Activated CD4-positive, alpha-beta memory T cell treated with anti-CD3 and anti-CD28 coated beads, Interleukin-2, amount 10 ng/mL, durations not matched to agents 7 days and 5 days (primary cell): Measurements from ENCODE around the gene MAP3K1. TPM values are rescaled to one million over a fixed set of nuclear protein-coding genes. Genes with fewer than 3 reads are reported as not detected.

Experiments
- CTCF ChIA-PET: fragments of 350-600 bp; sonication (Branson Sonifier 250); formaldehyde crosslinking; loops from one replicate; lab custom pipeline; 2021; ENCODE audit warnings: antibody characterized with exemption, inconsistent platforms; lab: Charles Lee
- POLR2A ChIA-PET: fragments of 350-600 bp; sonication (Branson Sonifier 250); formaldehyde crosslinking; loops from one replicate; lab custom pipeline; 2021; ENCODE audit warnings: antibody characterized with exemption; lab: Charles Lee
- DNase-seq: peaks from one replicate; pipeline ENCODE4 v3.0.0-alpha.2; 2020
- H3K27ac Mint-ChIP-seq: one replicate; pipeline ENCODE4 v1.8.0; 2021; ENCODE audit warnings: mild to moderate bottlenecking, mixed read lengths
- H3K27me3 Mint-ChIP-seq: one replicate; pipeline ENCODE4 v1.8.0; 2021; ENCODE audit warnings: mixed read lengths
- H3K36me3 Mint-ChIP-seq: one replicate; pipeline ENCODE4 v1.8.0; 2021; ENCODE audit warnings: low read depth, mixed read lengths
- H3K4me1 Mint-ChIP-seq: one replicate; pipeline ENCODE4 v1.8.0; 2021; ENCODE audit warnings: mixed read lengths
- H3K4me3 Mint-ChIP-seq: one replicate; pipeline ENCODE4 v1.8.0; 2021; ENCODE audit warnings: mild to moderate bottlenecking, mixed read lengths
- H3K9me3 Mint-ChIP-seq: one replicate; pipeline ENCODE4 v1.8.0; 2021; ENCODE audit warnings: mixed read lengths
- total RNA-seq, 2 experiments: library from RNA; stranded (reverse); gene quantifications; one replicate each; pipeline ENCODE4 v1.2.3, GENCODE V29; 2021

The MAP3K1 gene
- total RNA-seq, 2 experiments from 2014 or later, result 47.5 to 49.5 TPM

GRCh38 chr5:56852228-56853000 lies 37.1 kb downstream of the MAP3K1 start:
- H3K4me3 Mint-ChIP-seq, result peak overlapping the region; percentile 1
- peaks cover 76% of the 10 kb centered on the region for H3K4me1 Mint-ChIP-seq
- no peaks in the 10 kb centered on the region for H3K9me3 Mint-ChIP-seq
- H3K27ac Mint-ChIP-seq, result peak overlapping the region; percentile 48
- no peak for DNase-seq
- peaks cover 18% of the 10 kb centered on the region for H3K36me3 Mint-ChIP-seq
- ChIA-PET POLR2A (interaction anchor here (0.7 to 1.4 kb wide), 5 partner anchors 13 to 581 kb away, joined by 3 to 5 read pairs (median 3); no protein-coding TSS in a partner anchor), CTCF (interaction anchor here (1.0 to 2.3 kb wide), 2 partner anchors 581 to 588 kb away, joined by 3 to 5 read pairs; no protein-coding TSS in a partner anchor)
- H3K27me3 Mint-ChIP-seq, result no peaks in the 10 kb centered on the region

- no peaks in the 10 kb centered on the region for H3K27me3 Mint-ChIP-seq
- no peak for DNase-seq
- H3K9me3 Mint-ChIP-seq, result no peaks in the 10 kb centered on the region
- CTCF ChIA-PET, result interaction anchor here (0.7 to 1.4 kb wide), 2 partner anchors 583 to 1274 kb away, joined by 3 read pairs; no protein-coding TSS in a partner anchor
- H3K27ac Mint-ChIP-seq, result peak overlapping the region; percentile 9
- no peak overlapping the region for H3K4me3 Mint-ChIP-seq
- peaks cover 29% of the 10 kb centered on the region for H3K36me3 Mint-ChIP-seq
- POLR2A ChIA-PET, result no interaction called here
- peaks cover 64% of the 10 kb centered on the region for H3K4me1 Mint-ChIP-seq
These were observed 38.3 kb downstream of the MAP3K1 start for GRCh38 chr5:56853698-56854097.

GRCh38 chr5:56854920-56855319 lies 39.6 kb downstream of the MAP3K1 start:
- no peaks in the 10 kb centered on the region for H3K27me3 Mint-ChIP-seq
- no peaks in the 10 kb centered on the region for H3K9me3 Mint-ChIP-seq
- ChIA-PET CTCF (interaction anchor here (1.0 to 1.4 kb wide), 3 partner anchors 16 to 584 kb away, joined by 3 read pairs; no protein-coding TSS in a partner anchor), POLR2A (no interaction called here)
- no peak overlapping the region for H3K27ac Mint-ChIP-seq
- peaks cover 32% of the 10 kb centered on the region for H3K36me3 Mint-ChIP-seq
- H3K4me3 Mint-ChIP-seq, result no peak overlapping the region
- H3K4me1 Mint-ChIP-seq, result peaks cover 53% of the 10 kb centered on the region
- DNase-seq, result no peak

- Mint-ChIP-seq H3K4me3 (no peak overlapping the region), H3K9me3 (no peaks in the 10 kb centered on the region), H3K27ac (no peak overlapping the region), H3K27me3 (no peaks in the 10 kb centered on the region), H3K4me1 (peaks cover 38% of the 10 kb centered on the region), H3K36me3 (peaks cover 43% of the 10 kb centered on the region)
- no peak for DNase-seq
- POLR2A ChIA-PET, result interaction anchor here (1.0 kb wide), 1 partner anchor 8 kb away, joined by 3 read pairs; no protein-coding TSS in a partner anchor
- CTCF ChIA-PET, result interaction anchor here (1.5 to 2.0 kb wide), 2 partner anchors 18 to 586 kb away, joined by 4 to 6 read pairs; no protein-coding TSS in a partner anchor
These were observed 41.3 kb downstream of the MAP3K1 start for GRCh38 chr5:56856541-56857178.

GRCh38 chr5:56858777-56859442 lies 43.6 kb downstream of the MAP3K1 start:
- Mint-ChIP-seq H3K27ac (no peak overlapping the region), H3K9me3 (no peaks in the 10 kb centered on the region), H3K4me3 (no peak overlapping the region), H3K27me3 (no peaks in the 10 kb centered on the region), H3K36me3 (peaks cover 56% of the 10 kb centered on the region), H3K4me1 (peaks cover 18% of the 10 kb centered on the region)
- DNase-seq, result no peak
- ChIA-PET POLR2A (no interaction called here), CTCF (interaction anchor here (0.5 to 1.7 kb wide), 2 partner anchors 45 to 588 kb away, joined by 3 to 4 read pairs; no protein-coding TSS in a partner anchor)

GRCh38 chr5:56861893-56862485 lies 46.6 kb downstream of the MAP3K1 start:
- POLR2A ChIA-PET, result interaction anchor here (0.6 kb wide), 1 partner anchor 201 kb away, joined by 3 read pairs; no protein-coding TSS in a partner anchor
- Mint-ChIP-seq H3K9me3 (no peaks in the 10 kb centered on the region), H3K27me3 (no peaks in the 10 kb centered on the region), H3K4me1 (no peaks in the 10 kb centered on the region), H3K4me3 (no peak overlapping the region), H3K27ac (no peak overlapping the region), H3K36me3 (peaks cover 67% of the 10 kb centered on the region)
- CTCF ChIA-PET, result no interaction called here
- DNase-seq, result no peak

- Mint-ChIP-seq H3K27me3 (no peaks in the 10 kb centered on the region), H3K36me3 (peaks cover 62% of the 10 kb centered on the region), H3K9me3 (no peaks in the 10 kb centered on the region), H3K27ac (no peak overlapping the region), H3K4me3 (no peak overlapping the region), H3K4me1 (no peaks in the 10 kb centered on the region)
- ChIA-PET POLR2A (no interaction called here), CTCF (no interaction called here)
- DNase-seq, result no peak
These were observed 47.6 kb downstream of the MAP3K1 start for GRCh38 chr5:56862909-56863308.

GRCh38 chr5:56871777-56872176 lies 56.4 kb downstream of the MAP3K1 start:
- Mint-ChIP-seq H3K4me1 (peaks cover 8% of the 10 kb centered on the region), H3K4me3 (no peak overlapping the region), H3K27ac (no peak overlapping the region), H3K9me3 (no peaks in the 10 kb centered on the region), H3K36me3 (peaks cover 66% of the 10 kb centered on the region), H3K27me3 (no peaks in the 10 kb centered on the region)
- CTCF ChIA-PET, result no interaction called here
- POLR2A ChIA-PET, result no interaction called here
- DNase-seq, result no peak

- no peak for DNase-seq
- H3K4me3 Mint-ChIP-seq, result no peak overlapping the region
- peaks cover 75% of the 10 kb centered on the region for H3K36me3 Mint-ChIP-seq
- H3K27ac Mint-ChIP-seq, result no peak overlapping the region
- no peaks in the 10 kb centered on the region for H3K9me3 Mint-ChIP-seq
- no peaks in the 10 kb centered on the region for H3K27me3 Mint-ChIP-seq
- CTCF ChIA-PET, result no interaction called here
- H3K4me1 Mint-ChIP-seq, result peaks cover 8% of the 10 kb centered on the region
- POLR2A ChIA-PET, result no interaction called here
These were observed 57.7 kb downstream of the MAP3K1 start for GRCh38 chr5:56873056-56873455.

GRCh38 chr5:56876327-56876726 lies 61.0 kb downstream of the MAP3K1 start:
- Mint-ChIP-seq H3K27me3 (no peaks in the 10 kb centered on the region), H3K27ac (no peak overlapping the region), H3K4me3 (no peak overlapping the region), H3K4me1 (peaks cover 8% of the 10 kb centered on the region), H3K9me3 (no peaks in the 10 kb centered on the region), H3K36me3 (peaks cover 80% of the 10 kb centered on the region)
- POLR2A ChIA-PET, result interaction anchor here (1.0 kb wide), 1 partner anchor 288 kb away, joined by 3 read pairs; no protein-coding TSS in a partner anchor
- no peak for DNase-seq
- CTCF ChIA-PET, result no interaction called here

GRCh38 chr5:56881571-56881970 lies 66.2 kb downstream of the MAP3K1 start:
- no peak for DNase-seq
- ChIA-PET POLR2A (no interaction called here), CTCF (no interaction called here)
- H3K36me3 Mint-ChIP-seq, result peaks cover 83% of the 10 kb centered on the region
- H3K4me1 Mint-ChIP-seq, result peaks cover 11% of the 10 kb centered on the region
- H3K9me3 Mint-ChIP-seq, result no peaks in the 10 kb centered on the region
- H3K27me3 Mint-ChIP-seq, result no peaks in the 10 kb centered on the region
- no peak overlapping the region for H3K4me3 Mint-ChIP-seq
- no peak overlapping the region for H3K27ac Mint-ChIP-seq

GRCh38 chr5:56893251-56893951 lies 78.1 kb downstream of the MAP3K1 start:
- no peak overlapping the region for H3K4me3 Mint-ChIP-seq
- no peak for DNase-seq
- H3K9me3 Mint-ChIP-seq, result no peaks in the 10 kb centered on the region
- ChIA-PET POLR2A (interaction anchor here (2.4 kb wide), 1 partner anchor 16 kb away, joined by 8 read pairs; the partner anchor contains the start of gene SETD9), CTCF (interaction anchor here (1.3 kb wide), 1 partner anchor 8 kb away, joined by 4 read pairs; no protein-coding TSS in a partner anchor)
- peaks cover 78% of the 10 kb centered on the region for H3K36me3 Mint-ChIP-seq
- H3K4me1 Mint-ChIP-seq, result peaks cover 11% of the 10 kb centered on the region
- H3K27ac Mint-ChIP-seq, result peak overlapping the region; percentile 18
- H3K27me3 Mint-ChIP-seq, result no peaks in the 10 kb centered on the region
